Mucosa of descending colon (tissue), 3 donors: ENCODE data around the gene PGLYRP4. TPM values are rescaled to one million over a fixed set of nuclear protein-coding genes. Genes with fewer than 3 reads are reported as not detected.
"Not testable (repeated sequence)": the region's sequence is repeated elsewhere in the genome, so short reads cannot be mapped to it uniquely, and the experiment has no call there.

ENCODE experiments used
- ATAC-seq: fragments of 200-7000 bp; cut with Tn5 transposase; one replicate; pipeline ENCODE4 v1.9.1; 2020; ENCODE audit warnings: mild to moderate bottlenecking, moderate library complexity
- DNase-seq, 3 donors: peaks; one replicate each; pipeline ENCODE4 v3.0.0-alpha.2; 2020
- H3K36me3 ChIP-seq: fragments of 200-600 bp; one replicate; pipeline ENCODE4 v1.8.0; 2021; ENCODE audit warnings: low read depth, mild to moderate bottlenecking
- H3K4me1 ChIP-seq: fragments of 200-600 bp; one replicate; pipeline ENCODE4 v1.8.0; 2021; ENCODE audit warnings: low read depth, mild to moderate bottlenecking
- H3K4me3 ChIP-seq: fragments of 200-600 bp; one replicate; pipeline ENCODE4 v1.8.0; 2021; ENCODE audit warnings: mild to moderate bottlenecking
- H3K9me3 ChIP-seq: fragments of 200-600 bp; one replicate; pipeline ENCODE4 v1.8.0; 2021; ENCODE audit warnings: mild to moderate bottlenecking
- CTCF ChIP-seq: fragments of 200-600 bp; IDR thresholded peaks from one replicate; pipeline ENCODE4 v1.8.0; 2022; ENCODE audit warnings: antibody characterized with exemption, mild to moderate bottlenecking
- intact Hi-C, 2 donors: fragments of 100-400 bp; cut with DNase I in 1 of 2; cut with micrococcal nuclease in 1 of 2; formaldehyde crosslinking; loops; one replicate each; pipeline versions ENCODE4 v1.11.0 to v1.11.1; 2022; cut with DNase I, micrococcal nuclease
- total RNA-seq, 3 donors: library from RNA; stranded (reverse); fragmentation: NEBNext Ultra II Directional in 2 of 3; extraction: Animal tissue kit (Norgen Biotek cat#: 25700) in 2 of 3; gene quantifications; one replicate each; pipeline versions ENCODE4 v1.2.1 to v1.2.4, GENCODE V29; 2021 to 2023
- donor health status: DM: no; HTN: no; CAD: no; lungs with moderate emphysema.
- donor health status: DM: no; HTN: no; CAD: no.
- donor health status: DM: no; HTN: yes; CAD: no.

Gene PGLYRP4
- total RNA-seq, 3 donors from 2014 or later: not detected

GRCh38 chr1:153349363-153350320 lies 1.0 kb upstream of the PGLYRP4 start:
- ATAC-seq: no peak
- intact Hi-C loops: no loop called here

GRCh38 chr1:153347856-153348255 lies 785 bp downstream of the PGLYRP4 start:
- H3K4me3 ChIP-seq: no peak overlapping the region
- DNase-seq (no peak), ATAC-seq (no peak)
- no peaks in the 10 kb centered on the region for H3K36me3 ChIP-seq
- H3K4me1 ChIP-seq: no peaks in the 10 kb centered on the region
- intact Hi-C loops: no loop called here
- H3K9me3 ChIP-seq: no peaks in the 10 kb centered on the region
- TF ChIP-seq CTCF: no peak

More at GRCh38 chr1:153349363-153350320, 1.0 kb upstream of the PGLYRP4 start:
- Histone ChIP-seq H3K9me3 (no peaks in the 10 kb centered on the region), H3K36me3 (no peaks in the 10 kb centered on the region), H3K4me1 (no peaks in the 10 kb centered on the region), H3K4me3 (no peak overlapping the region)
- DNase-seq: no peak
- TF ChIP-seq CTCF: no peak

- DNase-seq, intact Hi-C loops, H3K9me3 ChIP-seq, H3K4me1 ChIP-seq, H3K4me3 ChIP-seq, ATAC-seq, H3K36me3 ChIP-seq: not testable (repeated sequence)
Measured at GRCh38 chr1:153347049-153347448, 1.6 kb downstream of the PGLYRP4 start.

- no peak for TF ChIP-seq CTCF
- no peak overlapping the region for H3K4me3 ChIP-seq
- DNase-seq: no peak
- no peaks in the 10 kb centered on the region for H3K9me3 ChIP-seq
- ATAC-seq: peak; percentile 42
- intact Hi-C loops: no loop called here
- no peaks in the 10 kb centered on the region for H3K4me1 ChIP-seq
- H3K36me3 ChIP-seq: no peaks in the 10 kb centered on the region
Measured at GRCh38 chr1:153346077-153346723, 2.4 kb downstream of the PGLYRP4 start.

GRCh38 chr1:153345187-153346076 lies 3.2 kb downstream of the PGLYRP4 start:
- DNase-seq: no peak
- TF ChIP-seq CTCF: no peak
- intact Hi-C loops: no loop called here
- ATAC-seq: no peak
- H3K36me3 ChIP-seq: no peaks in the 10 kb centered on the region
- H3K4me3 ChIP-seq: no peak overlapping the region
- no peaks in the 10 kb centered on the region for H3K9me3 ChIP-seq
- H3K4me1 ChIP-seq: no peaks in the 10 kb centered on the region
